ENCODE results near the gene NR3C1.

NR3C1 gene

DNA sequence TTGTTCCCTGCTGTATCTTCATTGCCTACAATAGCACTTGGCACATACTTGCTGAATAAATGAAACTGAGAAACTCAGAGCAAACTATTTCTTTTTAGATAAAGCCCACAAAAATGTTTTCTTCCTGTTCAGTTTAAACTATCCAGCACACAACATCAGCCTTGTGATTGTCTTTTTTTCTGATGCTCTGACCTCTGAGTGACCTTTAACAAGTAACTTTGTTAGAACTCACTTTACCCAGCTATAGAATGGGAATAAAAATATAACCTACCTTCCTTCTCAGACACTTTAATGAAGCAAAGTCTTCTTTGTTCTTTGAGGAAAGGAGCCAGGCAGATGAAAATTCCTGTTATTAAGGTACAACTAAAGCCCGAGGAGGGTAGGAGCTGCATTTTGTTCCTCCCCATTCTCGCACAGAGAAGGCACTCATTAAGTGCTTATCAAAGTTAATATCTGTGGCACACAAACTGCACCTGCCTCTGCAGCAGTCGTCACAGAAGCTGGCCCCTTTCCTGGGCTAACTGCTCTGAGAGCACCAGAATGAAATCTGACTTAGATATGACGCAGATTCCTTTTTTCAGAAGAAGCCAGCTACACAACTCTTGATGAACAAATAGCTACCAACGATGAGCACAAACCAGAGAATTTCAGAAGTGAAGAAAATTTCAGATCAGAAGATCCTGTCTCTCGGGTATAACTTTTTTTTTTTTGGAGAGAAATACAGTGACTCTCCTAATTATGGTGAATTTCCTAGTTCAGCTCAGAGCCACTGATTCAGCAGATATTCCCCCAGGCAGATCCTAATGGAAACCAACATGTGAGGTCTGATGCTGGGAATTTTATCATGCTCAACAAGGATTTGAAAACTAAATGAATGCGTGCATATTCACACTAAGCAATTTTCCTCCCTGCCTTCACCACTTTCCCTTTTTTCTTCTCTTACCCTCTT is 31.0 kb upstream of the NR3C1 start:
- peak overlapping the region; percentile 79 to 86 for H3K4me3 Mint-ChIP-seq
- H3K9me3 Mint-ChIP-seq: no peaks in the 10 kb centered on the region
- H3K4me1 Mint-ChIP-seq (ENCODE audit: low read depth in 2 of 2): peaks cover 24 to 40% of the 10 kb centered on the region in 2 donors
- H3K36me3 Mint-ChIP-seq (ENCODE audit: insufficient read depth): peaks cover 4% of the 10 kb centered on the region
- DNase-seq (peak; percentile 16 to 32 (median 27)), ATAC-seq (replicated peaks) (peak; percentile 79)
- H3K27ac Mint-ChIP-seq: peak overlapping the region; percentile 88 to 90
- no peaks in the 10 kb centered on the region for H3K27me3 Mint-ChIP-seq

DNA sequence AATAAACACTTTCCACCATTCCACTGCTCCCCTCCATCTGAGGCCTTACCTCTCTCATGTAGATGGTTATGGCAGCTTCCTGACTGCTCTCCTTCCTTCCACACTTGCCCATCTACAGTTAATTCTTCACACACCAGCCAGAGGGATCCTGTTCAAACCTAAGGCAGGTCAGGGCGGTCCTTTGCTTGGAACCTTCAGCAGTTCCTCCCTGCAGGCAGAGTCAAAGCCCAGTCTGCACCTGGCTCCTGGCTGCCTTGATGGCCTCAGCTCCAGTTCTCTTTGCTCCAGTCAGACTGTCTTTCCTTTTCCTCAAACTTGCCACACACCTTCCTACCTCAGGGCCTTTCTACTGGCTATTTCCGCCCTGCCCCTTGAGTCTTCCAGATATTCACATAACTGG is 30.2 kb upstream of the NR3C1 start:
- H3K4me1 Mint-ChIP-seq (ENCODE audit: low read depth in 2 of 2): peaks cover 24 to 40% of the 10 kb centered on the region in 2 donors
- ATAC-seq (replicated peaks): no peak
- peak overlapping the region; percentile 79 to 86 for H3K4me3 Mint-ChIP-seq

DNA sequence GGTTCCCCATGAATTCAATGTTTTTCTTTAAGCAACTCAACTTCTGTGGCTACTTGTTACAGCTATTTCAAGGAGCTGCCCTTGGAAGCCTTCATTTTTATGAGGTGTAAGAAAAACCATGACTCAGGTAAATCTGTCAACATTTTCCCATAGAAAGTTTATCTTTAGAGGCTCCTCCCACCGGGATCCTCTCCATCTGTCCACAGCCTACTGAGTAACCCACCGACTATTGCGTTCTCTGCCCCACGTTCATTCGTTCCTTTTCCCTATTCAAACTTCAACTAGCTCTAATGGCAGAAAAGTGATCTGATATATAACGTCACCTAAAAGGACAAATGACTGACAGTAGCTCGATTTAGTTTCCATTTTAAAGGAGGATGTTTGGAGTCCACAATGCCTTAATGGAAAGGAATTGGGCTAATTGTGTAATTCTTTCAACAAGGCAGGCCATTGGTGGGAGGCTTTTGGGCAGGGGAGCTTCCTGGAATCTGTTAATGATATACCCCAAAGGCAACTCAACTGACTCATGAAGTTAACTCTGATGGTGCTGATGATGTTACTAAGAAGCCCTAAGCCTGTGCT is 29.3 kb upstream of the NR3C1 start:
- Mint-ChIP-seq H3K4me3 (no peak overlapping the region), H3K9me3 (no peaks in the 10 kb centered on the region), H3K36me3 (ENCODE audit: insufficient read depth) (peaks cover 6% of the 10 kb centered on the region), H3K27me3 (no peaks in the 10 kb centered on the region), H3K27ac (no peak overlapping the region), H3K4me1 (ENCODE audit: low read depth in 2 of 2) (peaks cover 24 to 40% of the 10 kb centered on the region in 2 donors)
- DNase-seq (no peak), ATAC-seq (replicated peaks) (no peak)

More for the DNA sequence above, 30.2 kb upstream of the NR3C1 start:
- peaks cover 6% of the 10 kb centered on the region for H3K36me3 Mint-ChIP-seq (ENCODE audit: insufficient read depth)
- peak overlapping the region; percentile 88 to 90 for H3K27ac Mint-ChIP-seq
- no peak for DNase-seq
- H3K9me3 Mint-ChIP-seq: no peaks in the 10 kb centered on the region
- no peaks in the 10 kb centered on the region for H3K27me3 Mint-ChIP-seq

DNA sequence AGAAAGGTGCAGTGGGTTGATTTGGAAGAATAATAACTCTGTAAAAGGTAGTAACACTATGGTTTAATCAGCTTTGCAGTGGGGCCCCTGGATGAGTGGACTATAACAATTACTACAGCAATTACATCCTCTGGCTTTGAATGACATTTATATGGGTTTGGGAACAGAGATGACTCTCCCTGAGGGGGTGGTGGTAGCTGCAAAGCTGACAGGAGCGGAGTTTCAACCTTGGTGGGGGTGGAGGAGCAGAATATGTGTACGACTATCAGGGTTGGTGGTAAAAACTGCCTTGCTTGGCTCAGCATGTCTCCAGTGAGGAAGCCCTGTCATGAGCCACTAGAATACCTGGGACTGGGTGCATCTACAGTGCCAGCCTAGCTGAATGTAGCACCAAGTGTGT is 28.3 kb upstream of the NR3C1 start:
- Mint-ChIP-seq H3K4me1 (ENCODE audit: low read depth in 2 of 2) (peaks cover 24 to 32% of the 10 kb centered on the region in 2 donors), H3K27me3 (no peaks in the 10 kb centered on the region), H3K4me3 (no peak overlapping the region), H3K36me3 (ENCODE audit: insufficient read depth) (peaks cover 6% of the 10 kb centered on the region), H3K9me3 (no peaks in the 10 kb centered on the region), H3K27ac (peak overlapping the region in 1 of 2 donors; percentile 49)
- no peak for DNase-seq
- no peak for ATAC-seq (replicated peaks)

GRCh38 chr5:143428738-143429420 is 25.4 kb upstream of the NR3C1 start:
- Mint-ChIP-seq H3K27me3 (no peaks in the 10 kb centered on the region), H3K27ac (peak overlapping the region in 1 of 2 donors; percentile 65), H3K4me3 (no peak overlapping the region), H3K36me3 (ENCODE audit: insufficient read depth) (peaks cover 3% of the 10 kb centered on the region), H3K9me3 (no peaks in the 10 kb centered on the region), H3K4me1 (ENCODE audit: low read depth in 2 of 2) (peaks cover 9 to 11% of the 10 kb centered on the region in 2 donors)
- DNase-seq: no peak
- ATAC-seq (replicated peaks): no peak

GRCh38 chr5:143428155-143428554 is 24.7 kb upstream of the NR3C1 start:
- H3K27ac Mint-ChIP-seq: no peak overlapping the region
- DNase-seq: no peak
- H3K9me3 Mint-ChIP-seq: no peaks in the 10 kb centered on the region
- peaks cover 3% of the 10 kb centered on the region for H3K36me3 Mint-ChIP-seq (ENCODE audit: insufficient read depth)
- H3K4me1 Mint-ChIP-seq (ENCODE audit: low read depth in 2 of 2): peaks cover 5 to 6% of the 10 kb centered on the region in 2 donors
- H3K27me3 Mint-ChIP-seq: peaks cover 0 to 4% of the 10 kb centered on the region in 2 donors
- H3K4me3 Mint-ChIP-seq: no peak overlapping the region
- no peak for ATAC-seq (replicated peaks)

- no peak overlapping the region for H3K4me3 Mint-ChIP-seq
- peaks cover 5 to 6% of the 10 kb centered on the region in 2 donors for H3K4me1 Mint-ChIP-seq (ENCODE audit: low read depth in 2 of 2)
- ATAC-seq (replicated peaks) (peak; percentile 24), DNase-seq (no peak)
- H3K36me3 Mint-ChIP-seq (ENCODE audit: insufficient read depth): peaks cover 3% of the 10 kb centered on the region
- no peak overlapping the region for H3K27ac Mint-ChIP-seq
- peaks cover 0 to 5% of the 10 kb centered on the region in 2 donors for H3K27me3 Mint-ChIP-seq
- no peaks in the 10 kb centered on the region for H3K9me3 Mint-ChIP-seq
These were observed 23.7 kb upstream of the NR3C1 start for GRCh38 chr5:143427122-143427735.

DNA sequence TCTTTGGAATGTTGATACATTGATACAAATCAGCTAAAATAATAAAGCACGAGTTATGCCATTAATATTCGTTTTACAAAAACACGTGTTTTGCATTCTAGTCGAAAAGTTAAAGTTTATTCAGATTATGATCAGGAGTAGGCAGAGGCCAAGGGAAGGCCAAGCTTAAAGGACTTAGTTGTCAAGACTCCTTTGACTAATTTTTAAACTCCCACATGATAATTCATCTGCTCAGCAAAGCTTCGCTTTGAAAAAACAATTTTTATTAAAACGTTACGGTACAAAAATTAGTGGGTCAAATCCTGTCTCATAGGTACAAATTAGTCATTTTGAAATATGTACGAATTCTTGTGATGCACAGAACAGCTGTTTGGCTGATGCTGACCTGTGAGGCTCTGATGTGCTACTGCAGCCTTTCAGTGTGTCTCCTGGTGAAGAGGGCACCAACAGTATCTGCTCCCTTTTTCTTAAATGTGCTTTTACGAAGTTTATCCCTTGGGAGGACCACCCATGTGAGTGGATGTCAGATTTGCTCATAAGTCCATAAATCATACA is 23.0 kb upstream of the NR3C1 start:
- H3K4me3 Mint-ChIP-seq: no peak overlapping the region
- H3K27ac Mint-ChIP-seq: no peak overlapping the region
- H3K36me3 Mint-ChIP-seq (ENCODE audit: insufficient read depth): peaks cover 6% of the 10 kb centered on the region
- peaks cover 0 to 9% of the 10 kb centered on the region in 2 donors for H3K27me3 Mint-ChIP-seq
- peaks cover 0 to 2% of the 10 kb centered on the region in 2 donors for H3K4me1 Mint-ChIP-seq (ENCODE audit: low read depth in 2 of 2)
- DNase-seq (no peak), ATAC-seq (replicated peaks) (no peak)
- H3K9me3 Mint-ChIP-seq: no peaks in the 10 kb centered on the region

DNA sequence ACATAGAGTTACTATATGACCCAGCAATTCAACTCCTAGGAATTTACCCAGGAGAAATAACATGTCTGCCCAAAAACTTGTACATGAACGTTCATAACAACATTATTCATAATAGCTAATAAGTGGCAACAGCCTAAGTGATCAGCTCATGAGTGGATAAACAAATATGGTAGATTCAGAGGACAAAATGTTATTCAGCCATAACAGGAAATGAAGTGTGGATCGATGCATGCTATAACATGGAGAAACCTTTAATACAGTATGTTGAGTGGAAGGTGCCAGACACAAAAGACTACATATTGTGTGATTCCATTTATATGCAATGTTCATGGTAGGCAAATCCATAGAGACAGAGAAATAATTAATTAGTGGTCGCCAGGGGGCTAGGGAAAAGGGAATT is 22.3 kb upstream of the NR3C1 start:
- no peak for DNase-seq
- ATAC-seq (replicated peaks): no peak
- peaks cover 0 to 9% of the 10 kb centered on the region in 2 donors for H3K27me3 Mint-ChIP-seq
- H3K4me1 Mint-ChIP-seq (ENCODE audit: low read depth in 2 of 2): peaks cover 0 to under 1% of the 10 kb centered on the region in 2 donors
- H3K36me3 Mint-ChIP-seq (ENCODE audit: insufficient read depth): peaks cover 6% of the 10 kb centered on the region
- H3K27ac Mint-ChIP-seq: no peak overlapping the region
- no peak overlapping the region for H3K4me3 Mint-ChIP-seq
- no peaks in the 10 kb centered on the region for H3K9me3 Mint-ChIP-seq

GRCh38 chr5:143418140-143418866 is 14.8 kb upstream of the NR3C1 start:
- H3K9me3 Mint-ChIP-seq: no peaks in the 10 kb centered on the region
- ATAC-seq (replicated peaks) (no peak), DNase-seq (no peak)
- H3K27me3 Mint-ChIP-seq: peaks cover 11 to 30% of the 10 kb centered on the region in 2 donors
- no peak overlapping the region for H3K4me3 Mint-ChIP-seq
- peaks cover 0 to 9% of the 10 kb centered on the region in 2 donors for H3K4me1 Mint-ChIP-seq (ENCODE audit: low read depth in 2 of 2)
- H3K36me3 Mint-ChIP-seq (ENCODE audit: insufficient read depth): peaks cover 3% of the 10 kb centered on the region
- peak overlapping the region in 1 of 2 donors; percentile 11 for H3K27ac Mint-ChIP-seq

- DNase-seq (no peak), ATAC-seq (replicated peaks) (no peak)
- H3K4me1 Mint-ChIP-seq (ENCODE audit: low read depth in 2 of 2): peaks cover 0 to 9% of the 10 kb centered on the region in 2 donors
- H3K4me3 Mint-ChIP-seq: no peak overlapping the region
- peaks cover 11 to 30% of the 10 kb centered on the region in 2 donors for H3K27me3 Mint-ChIP-seq
- peak overlapping the region in 1 of 2 donors; percentile 11 for H3K27ac Mint-ChIP-seq
- peaks cover 3% of the 10 kb centered on the region for H3K36me3 Mint-ChIP-seq (ENCODE audit: insufficient read depth)
- H3K9me3 Mint-ChIP-seq: no peaks in the 10 kb centered on the region
These were observed 14.1 kb upstream of the NR3C1 start for GRCh38 chr5:143417503-143418139.

GRCh38 chr5:143416411-143416810 is 12.9 kb upstream of the NR3C1 start:
- Mint-ChIP-seq H3K4me3 (no peak overlapping the region), H3K4me1 (ENCODE audit: low read depth in 2 of 2) (peaks cover 0 to 9% of the 10 kb centered on the region in 2 donors), H3K9me3 (no peaks in the 10 kb centered on the region), H3K27me3 (peaks cover 6 to 30% of the 10 kb centered on the region in 2 donors), H3K27ac (no peak overlapping the region), H3K36me3 (ENCODE audit: insufficient read depth) (no peaks in the 10 kb centered on the region)
- ATAC-seq (replicated peaks) (no peak), DNase-seq (no peak)

All from effector memory CD8-positive, alpha-beta T cell (primary cell).